LoVo (cell line): ENCODE results near the gene PRDM16.

Experiments used
- DNase-seq: peaks from one replicate; pipeline ENCODE4 v3.0.0-alpha.2; 2016; ENCODE audit warnings: low spot score

The PRDM16 gene

GRCh38 chr1:3323796-3324703 is 255.0 kb downstream of the PRDM16 start:
- no peak for DNase-seq

DNA sequence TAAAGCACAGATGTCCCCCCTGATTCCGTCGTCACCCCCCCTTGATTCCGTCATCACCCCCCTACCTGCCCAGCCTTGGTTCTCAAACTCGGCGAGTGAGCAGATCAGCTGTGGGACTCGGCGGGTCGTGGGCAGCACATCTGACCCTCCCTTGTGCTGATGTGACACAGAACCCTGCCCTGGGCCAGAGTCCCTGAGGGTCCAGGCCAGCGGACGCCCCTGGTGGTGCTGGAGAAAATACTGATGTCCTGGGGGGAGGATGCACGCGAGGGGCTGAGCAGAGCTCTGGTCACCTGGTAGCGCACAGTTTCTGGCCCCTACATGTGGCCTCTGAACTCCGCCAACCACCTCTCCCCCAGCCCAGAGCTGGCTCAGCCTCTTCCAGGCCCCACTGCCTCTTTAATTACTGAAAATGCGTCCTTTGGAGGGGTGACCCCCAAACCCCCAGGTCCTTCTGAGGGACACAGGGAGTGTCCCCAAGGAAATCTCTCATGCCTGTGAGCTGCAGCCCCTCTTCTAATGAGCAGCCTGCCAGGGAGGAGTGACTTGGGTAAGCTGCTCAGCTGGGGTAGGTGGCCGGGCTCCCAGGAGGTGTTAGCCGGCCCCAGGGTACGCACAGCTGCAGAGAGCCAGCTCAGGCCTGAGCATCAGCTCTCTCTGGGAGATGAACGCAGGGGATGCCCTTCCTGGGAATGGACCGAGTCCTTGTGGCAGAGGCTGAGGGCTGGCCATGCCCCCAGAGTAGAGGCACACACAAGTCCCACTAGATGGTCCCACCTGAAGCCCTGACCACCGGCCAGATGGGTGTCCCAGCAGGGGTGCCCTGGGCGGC is 255.9 kb downstream of the PRDM16 start:
- DNase-seq: no peak

GRCh38 chr1:3326516-3327388 is 257.7 kb downstream of the PRDM16 start:
- no peak for DNase-seq

DNA sequence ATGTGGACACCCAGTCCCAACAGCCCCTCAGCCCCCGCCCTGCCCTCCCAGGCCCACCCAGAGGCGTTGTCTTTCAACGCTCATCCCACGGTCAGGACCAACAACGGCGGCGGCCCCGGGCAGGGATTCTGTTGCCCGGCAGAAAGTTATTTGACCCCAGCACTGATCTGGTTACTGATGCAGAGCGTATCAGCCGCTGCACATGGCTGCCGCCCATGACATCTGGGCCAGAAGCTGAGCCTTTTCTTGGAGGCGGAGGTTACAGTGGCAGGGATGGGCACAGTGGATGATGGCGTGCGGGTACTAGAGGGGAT is 258.3 kb downstream of the PRDM16 start:
- DNase-seq: no peak

GRCh38 chr1:3327936-3328590 is 259.1 kb downstream of the PRDM16 start:
- no peak for DNase-seq

DNA sequence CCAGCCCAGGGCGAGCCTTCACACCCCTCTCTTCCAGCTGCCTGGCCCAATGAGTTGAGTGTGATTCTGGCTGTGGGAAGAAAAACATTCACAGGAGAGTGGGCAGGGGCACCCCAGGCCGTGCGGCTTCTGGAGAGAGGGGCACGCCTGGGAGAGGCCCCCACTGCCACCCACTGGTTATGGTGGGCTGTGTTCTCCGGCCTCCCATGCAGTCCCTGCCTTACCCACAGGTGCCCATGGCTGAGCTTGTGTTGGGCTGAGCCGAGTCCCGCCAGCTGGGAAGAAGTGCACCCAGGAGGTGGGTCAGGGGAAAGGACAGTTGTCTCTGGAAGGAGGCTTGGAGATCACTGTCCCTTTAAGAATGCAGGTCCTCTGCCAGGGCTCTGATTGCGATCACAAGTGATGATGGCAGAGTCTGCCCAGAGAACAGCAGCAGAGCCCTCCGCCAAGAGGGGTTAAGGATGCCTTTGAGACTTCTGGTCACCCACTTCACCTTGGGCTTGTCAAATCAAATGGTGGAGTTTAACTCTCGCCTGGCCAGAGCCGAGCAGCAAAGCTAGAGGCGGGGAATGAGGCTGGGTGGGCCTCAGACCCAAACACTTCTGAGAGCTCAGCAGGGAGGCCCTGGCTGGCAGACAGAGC is 260.8 kb downstream of the PRDM16 start:
- no peak for DNase-seq

GRCh38 chr1:3330771-3331245 is 261.8 kb downstream of the PRDM16 start:
- no peak for DNase-seq

- DNase-seq: no peak
Observed at GRCh38 chr1:3331564-3331963, 262.6 kb downstream of the PRDM16 start.

GRCh38 chr1:3332043-3332442 is 263.0 kb downstream of the PRDM16 start:
- DNase-seq: no peak

DNA sequence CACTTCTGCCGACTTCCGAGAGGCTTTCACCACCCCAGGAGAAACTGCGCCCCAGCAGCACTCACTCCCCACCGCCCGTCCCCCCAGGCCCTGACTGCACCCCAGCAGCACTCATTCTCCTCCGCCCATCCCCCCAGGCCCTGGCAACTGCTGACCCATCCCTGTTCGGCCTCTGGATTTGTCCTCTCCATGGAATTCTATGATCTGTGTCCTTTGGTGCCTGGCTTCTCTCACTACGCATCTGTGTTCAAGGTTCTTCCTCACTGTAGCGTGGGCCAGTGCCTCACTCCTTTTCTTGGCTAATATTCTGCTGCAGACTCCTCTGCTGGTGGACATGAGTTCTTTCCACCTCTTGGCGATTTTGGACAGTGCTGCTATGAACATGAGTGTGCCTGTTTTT is 263.7 kb downstream of the PRDM16 start:
- DNase-seq: no peak

DNA sequence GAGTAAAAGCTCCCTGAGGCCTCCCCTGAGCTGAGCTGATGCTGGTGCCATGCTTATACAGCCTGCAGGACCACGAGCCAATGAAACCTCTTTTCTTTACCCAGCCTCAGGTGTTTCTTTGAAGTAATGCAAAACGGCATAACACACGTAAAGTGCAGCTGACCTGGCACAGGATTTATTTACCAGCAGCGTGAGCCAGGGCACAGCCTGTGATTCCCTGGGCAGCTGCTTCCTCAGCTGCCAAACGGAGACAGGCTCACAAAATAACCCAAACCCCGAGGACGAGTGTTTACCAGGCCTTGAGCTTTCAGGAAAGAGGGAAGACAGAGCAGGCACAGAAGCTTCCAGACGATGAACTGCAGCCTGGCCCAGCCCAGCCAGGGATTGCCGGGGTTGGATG is 264.9 kb downstream of the PRDM16 start:
- no peak for DNase-seq

DNA sequence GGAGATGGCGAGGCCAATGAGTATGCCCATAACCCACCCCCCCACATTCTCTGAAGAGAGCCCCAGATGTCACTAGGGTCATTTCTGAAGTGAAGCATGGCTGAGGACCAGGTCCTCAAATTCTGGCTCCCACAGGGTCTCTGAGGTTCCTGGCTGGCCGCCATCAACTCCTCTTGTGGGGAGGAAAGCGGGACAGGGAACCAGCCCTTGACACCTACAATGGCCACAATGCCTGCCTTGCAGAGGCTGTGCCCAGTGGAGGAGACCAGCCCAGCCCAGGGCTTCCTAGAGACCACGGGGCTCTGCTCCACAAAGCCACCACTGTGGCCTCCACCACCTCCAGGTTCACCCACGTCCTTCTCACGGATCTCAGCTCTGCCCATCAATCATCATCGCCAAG is 265.4 kb downstream of the PRDM16 start:
- DNase-seq: no peak

- DNase-seq: no peak
Observed at GRCh38 chr1:3335754-3336640, 267.0 kb downstream of the PRDM16 start.

GRCh38 chr1:3336641-3337630 is 267.9 kb downstream of the PRDM16 start:
- no peak for DNase-seq

DNA sequence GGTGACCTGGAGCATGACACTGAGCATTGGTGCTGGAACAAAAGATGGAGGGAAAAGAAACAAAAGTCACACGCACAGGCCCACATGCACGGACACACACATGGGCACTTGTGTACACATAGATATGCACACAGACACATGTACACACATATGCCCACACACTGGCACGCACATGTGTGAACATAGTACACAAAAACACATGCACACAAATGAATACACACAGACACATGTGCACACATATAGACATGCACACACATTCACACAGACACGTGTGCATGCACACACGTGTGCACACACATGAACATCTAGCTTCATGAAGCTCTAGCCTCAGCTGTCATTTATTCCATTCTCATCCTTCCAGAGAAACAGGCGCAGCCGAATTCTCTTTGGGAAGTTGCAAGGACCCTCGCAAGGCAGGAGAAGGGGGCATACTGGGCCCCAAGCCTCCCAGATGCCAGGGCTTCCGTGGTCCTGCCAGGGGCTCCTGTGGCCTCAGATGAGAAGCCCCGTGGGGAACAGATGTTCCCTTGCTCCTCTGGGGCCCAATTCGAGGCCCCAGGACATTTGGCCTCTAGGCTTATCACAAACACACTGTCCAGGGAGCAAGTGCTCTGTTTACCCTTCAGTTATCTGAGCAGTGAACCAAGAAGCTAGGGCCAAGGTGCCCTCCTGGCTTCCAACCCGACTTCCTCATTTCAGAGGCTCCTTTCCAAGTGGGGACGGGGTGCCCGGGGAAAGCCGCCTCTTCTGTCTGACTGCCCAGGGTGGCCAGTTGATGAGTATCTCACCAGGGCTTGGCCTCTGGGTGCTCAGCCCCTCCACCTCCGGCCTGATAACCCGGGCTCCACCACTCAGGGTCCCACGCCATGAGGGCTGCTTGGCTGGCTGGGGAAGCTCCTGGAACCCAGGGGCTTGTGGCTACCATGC is 269.1 kb downstream of the PRDM16 start:
- DNase-seq: no peak

GRCh38 chr1:3338725-3339070 is 269.7 kb downstream of the PRDM16 start:
- no peak for DNase-seq

DNA sequence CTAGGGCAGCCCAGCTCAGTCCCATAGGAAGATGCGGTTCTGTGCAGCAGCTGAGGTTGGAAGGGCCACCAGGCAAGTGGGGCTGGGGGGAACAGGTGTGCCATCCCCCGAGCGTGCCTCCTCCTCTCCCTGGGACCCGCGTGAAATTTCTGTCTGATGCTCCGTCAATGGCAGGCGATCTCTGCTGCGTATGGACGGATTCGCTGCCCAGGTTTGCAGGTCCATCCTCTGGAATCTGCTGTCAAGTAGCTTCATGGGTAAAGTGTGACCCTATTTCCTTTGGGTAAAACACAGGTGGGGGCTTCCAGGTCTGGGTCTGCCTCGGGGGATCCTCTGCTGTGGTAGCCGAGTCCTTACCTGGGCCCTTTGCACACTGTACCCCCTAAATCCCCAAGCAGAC is 270.9 kb downstream of the PRDM16 start:
- DNase-seq: no peak
